ENCODE data around the gene CALCB.

Gene CALCB

DNA sequence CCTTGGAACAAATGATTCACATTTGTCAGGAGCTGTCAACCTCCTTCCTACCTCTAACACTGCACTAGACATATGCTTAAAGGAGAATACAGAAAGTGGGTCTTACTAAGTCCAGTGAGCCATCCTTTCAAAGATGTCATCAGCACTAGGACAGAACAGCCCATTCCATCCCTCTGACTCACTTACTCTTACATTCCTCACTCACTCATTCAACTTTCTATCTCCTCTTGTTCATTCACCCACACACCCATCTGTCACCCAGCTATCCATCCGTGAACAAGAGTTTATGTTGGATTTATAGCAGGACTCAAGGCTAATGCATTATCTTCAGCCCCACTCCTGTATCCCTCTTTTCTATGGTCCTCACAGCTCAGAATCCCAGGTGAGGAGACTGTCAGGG, 50.5 kb downstream of the CALCB start:
- H3K27ac ChIP-seq (ENCODE audit: low read length), result no peak overlapping the region
- no peaks in the 10 kb centered on the region for H3K9me3 ChIP-seq (ENCODE audit: control insufficient read depth in 1 of 2, low read length in 2 of 2)
- no peaks in the 10 kb centered on the region for H3K36me3 ChIP-seq (ENCODE audit: control insufficient read depth in 1 of 2, insufficient read depth in 2 of 2, low read length in 2 of 2)
- no peaks in the 10 kb centered on the region for H3K27me3 ChIP-seq (ENCODE audit: low read depth, low read length)
- H3K4me1 ChIP-seq (ENCODE audit: control insufficient read depth in 1 of 2, insufficient read depth in 2 of 2, low read length in 2 of 2), result no peaks in the 10 kb centered on the region
- no peak overlapping the region for H3K4me3 ChIP-seq (ENCODE audit: low read depth in 1 of 2, low read length in 2 of 2)

DNA sequence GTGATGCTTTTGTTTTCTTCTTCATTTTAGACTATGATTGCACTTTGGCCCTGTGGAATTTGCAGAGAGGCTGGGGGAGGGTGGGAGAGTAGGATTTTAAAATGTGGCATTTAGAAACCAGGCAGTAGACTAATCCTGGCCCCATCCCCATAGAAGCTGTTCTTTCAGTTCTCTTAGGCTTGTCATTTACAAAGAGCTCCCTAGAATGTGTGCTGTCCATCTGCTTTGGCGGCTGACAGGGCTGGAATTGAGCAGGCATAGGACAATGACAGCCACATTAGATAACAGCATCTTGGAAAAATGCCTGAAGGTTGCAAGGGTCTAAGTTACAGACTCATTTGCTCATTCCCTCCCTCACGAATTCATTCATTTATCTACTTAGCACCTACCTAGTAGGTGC, 51.1 kb downstream of the CALCB start:
- Histone ChIP-seq H3K9me3 (ENCODE audit: control insufficient read depth in 1 of 2, low read length in 2 of 2) (no peaks in the 10 kb centered on the region), H3K27me3 (ENCODE audit: low read depth, low read length) (no peaks in the 10 kb centered on the region), H3K4me3 (ENCODE audit: low read depth in 1 of 2, low read length in 2 of 2) (no peak overlapping the region), H3K4me1 (ENCODE audit: control insufficient read depth in 1 of 2, insufficient read depth in 2 of 2, low read length in 2 of 2) (no peaks in the 10 kb centered on the region), H3K36me3 (ENCODE audit: control insufficient read depth in 1 of 2, insufficient read depth in 2 of 2, low read length in 2 of 2) (no peaks in the 10 kb centered on the region), H3K27ac (ENCODE audit: low read length) (no peak overlapping the region)

DNA sequence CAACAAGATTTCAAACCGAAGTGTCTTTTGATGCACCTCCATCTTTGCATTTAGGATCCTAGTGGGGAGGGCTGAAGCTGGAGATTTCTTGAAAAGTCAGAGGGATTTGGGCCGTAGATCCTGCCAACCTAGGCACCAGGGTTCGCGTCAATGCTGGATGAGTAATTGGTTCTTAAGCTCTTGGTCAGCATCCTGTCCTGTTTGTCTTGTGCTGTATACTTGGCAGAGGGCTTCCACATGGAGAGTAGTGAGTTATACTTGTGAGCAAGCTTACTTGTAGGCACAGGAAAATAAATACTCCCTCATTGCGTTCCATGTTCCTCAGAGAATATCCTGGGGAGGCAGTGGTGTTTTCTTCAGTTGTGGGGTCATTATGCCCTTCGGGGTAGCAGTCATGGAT, 53.9 kb downstream of the CALCB start:
- Histone ChIP-seq H3K4me1 (ENCODE audit: control insufficient read depth in 1 of 2, insufficient read depth in 2 of 2, low read length in 2 of 2) (no peaks in the 10 kb centered on the region), H3K4me3 (ENCODE audit: low read depth in 1 of 2, low read length in 2 of 2) (no peak overlapping the region), H3K9me3 (ENCODE audit: control insufficient read depth in 1 of 2, low read length in 2 of 2) (no peaks in the 10 kb centered on the region), H3K27ac (ENCODE audit: low read length) (no peak overlapping the region), H3K36me3 (ENCODE audit: control insufficient read depth in 1 of 2, insufficient read depth in 2 of 2, low read length in 2 of 2) (no peaks in the 10 kb centered on the region), H3K27me3 (ENCODE audit: low read depth, low read length) (no peaks in the 10 kb centered on the region)
